GM18505 (cell line): ENCODE results near the gene FERMT1.
A peak's percentile ranks its signal among the peaks of the same experiment; 100 is the strongest.
"Not testable (repeated sequence)": the region's sequence is repeated elsewhere in the genome, so short reads cannot be mapped to it uniquely, and the experiment has no call there.

Source experiments
- ATAC-seq: cut with Tn5 transposase; IDR thresholded peaks from one replicate; pipeline ENCODE4 v1.9.1; 2021; ENCODE audit not compliant: unreplicated experiment
- POLR2A ChIP-seq: IDR thresholded peaks from 4 replicates; pipeline ENCODE4 v1.6.1; 2011; ENCODE audit warnings: borderline replicate concordance; ENCODE audit not compliant: insufficient read depth, insufficient read length; ENCODE audit errors: extremely low read depth

Gene FERMT1

DNA sequence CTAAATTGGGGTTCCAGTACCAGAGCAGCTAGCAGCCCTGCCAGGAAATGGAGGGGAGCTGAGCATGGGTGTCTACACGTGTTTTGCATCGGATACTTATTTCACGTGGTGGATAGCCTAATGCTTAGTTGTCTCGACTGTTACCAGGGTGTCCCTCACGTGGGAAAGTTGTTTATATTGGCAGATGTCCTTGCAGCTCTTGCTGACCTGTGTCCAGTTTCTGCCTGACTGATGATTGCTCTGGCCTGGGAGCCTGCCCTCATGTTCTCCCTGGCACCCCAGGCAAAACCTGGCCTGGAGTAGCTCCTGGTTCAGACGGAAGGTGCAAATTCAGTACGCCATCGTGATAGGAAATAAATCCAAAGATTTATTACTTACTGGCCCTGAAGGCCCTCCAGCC, 11.8 kb upstream of the FERMT1 start:
- no peak for TF ChIP-seq POLR2A
- ATAC-seq, result no peak

DNA sequence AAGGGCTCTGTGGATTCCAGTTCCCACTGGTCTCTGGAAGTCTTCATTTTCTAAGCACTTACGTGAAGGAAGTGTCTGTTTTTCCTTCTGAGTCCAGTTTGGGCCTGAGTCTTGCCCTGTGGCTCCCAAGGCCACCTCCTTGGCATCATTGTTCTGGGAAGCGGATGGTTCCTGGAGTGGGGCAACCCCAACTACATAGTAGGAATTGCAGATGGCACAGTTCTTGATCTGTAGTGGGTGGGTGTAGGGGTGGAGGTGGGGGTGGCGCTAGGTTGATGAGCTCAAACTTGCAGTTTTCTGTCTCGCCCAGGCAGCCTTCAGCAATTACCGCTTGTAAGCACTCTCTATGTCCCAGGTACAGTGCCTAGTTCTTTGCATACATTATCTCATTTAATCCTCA, 7.2 kb upstream of the FERMT1 start:
- TF ChIP-seq POLR2A, result no peak
- no peak for ATAC-seq

DNA sequence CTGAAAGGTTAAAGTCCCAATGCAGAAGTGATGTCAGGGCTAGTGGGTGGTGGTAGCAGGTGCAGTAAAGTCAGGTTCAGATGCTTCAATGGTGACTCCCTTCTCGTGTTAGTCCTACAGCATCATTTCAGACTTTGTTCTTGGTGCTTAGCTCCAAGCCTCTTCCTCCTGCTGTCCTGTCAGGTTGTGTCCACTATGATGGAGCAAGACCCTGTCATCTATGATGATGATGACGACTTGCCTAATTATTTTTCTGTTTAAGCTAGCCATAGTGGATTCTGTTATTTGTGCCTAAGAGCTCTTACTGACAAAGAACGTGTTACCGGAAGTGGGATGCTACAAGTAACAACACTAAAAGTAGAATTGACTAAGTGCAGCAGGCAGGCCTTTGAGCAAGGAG, 5.0 kb upstream of the FERMT1 start:
- no peak for TF ChIP-seq POLR2A
- ATAC-seq, result no peak

DNA sequence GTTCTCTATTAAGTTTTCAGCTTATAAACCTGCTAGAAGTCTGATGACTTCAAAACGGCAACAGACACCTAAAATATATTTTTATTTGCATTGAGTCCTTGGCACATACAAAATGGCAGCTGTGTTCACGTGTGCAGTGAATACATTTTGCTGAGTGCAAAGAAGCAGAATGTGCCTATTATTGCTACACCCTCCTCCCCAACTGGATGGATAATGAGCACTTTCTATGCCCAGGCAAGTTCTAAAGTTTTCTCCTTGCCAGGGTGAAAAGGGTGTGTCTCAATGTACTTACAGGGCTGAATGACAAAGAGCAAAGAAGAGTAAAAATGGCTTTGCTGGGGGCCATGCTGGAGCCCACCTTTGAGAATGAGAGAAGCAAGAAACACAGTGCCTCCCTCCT, 4.0 kb upstream of the FERMT1 start:
- no peak for TF ChIP-seq POLR2A
- no peak for ATAC-seq

DNA sequence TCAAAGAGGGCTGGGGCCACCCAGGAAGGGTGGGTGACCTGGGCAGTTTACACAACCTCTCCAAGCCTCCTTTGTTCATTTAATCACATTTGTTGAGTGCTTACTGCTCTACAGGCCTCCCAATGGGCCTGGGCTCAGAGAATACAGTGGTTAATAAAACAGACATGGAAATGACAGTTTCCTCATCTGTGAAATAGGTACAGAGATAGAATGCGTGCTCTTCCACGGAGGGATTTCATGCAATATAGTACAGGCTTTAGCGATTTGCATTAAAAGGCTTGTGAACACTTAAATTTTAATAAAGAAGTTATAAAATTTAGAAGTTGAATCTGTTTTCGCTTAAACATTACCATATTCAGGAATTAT, 802 bp upstream of the FERMT1 start:
- no peak for ATAC-seq
- no peak for TF ChIP-seq POLR2A

DNA sequence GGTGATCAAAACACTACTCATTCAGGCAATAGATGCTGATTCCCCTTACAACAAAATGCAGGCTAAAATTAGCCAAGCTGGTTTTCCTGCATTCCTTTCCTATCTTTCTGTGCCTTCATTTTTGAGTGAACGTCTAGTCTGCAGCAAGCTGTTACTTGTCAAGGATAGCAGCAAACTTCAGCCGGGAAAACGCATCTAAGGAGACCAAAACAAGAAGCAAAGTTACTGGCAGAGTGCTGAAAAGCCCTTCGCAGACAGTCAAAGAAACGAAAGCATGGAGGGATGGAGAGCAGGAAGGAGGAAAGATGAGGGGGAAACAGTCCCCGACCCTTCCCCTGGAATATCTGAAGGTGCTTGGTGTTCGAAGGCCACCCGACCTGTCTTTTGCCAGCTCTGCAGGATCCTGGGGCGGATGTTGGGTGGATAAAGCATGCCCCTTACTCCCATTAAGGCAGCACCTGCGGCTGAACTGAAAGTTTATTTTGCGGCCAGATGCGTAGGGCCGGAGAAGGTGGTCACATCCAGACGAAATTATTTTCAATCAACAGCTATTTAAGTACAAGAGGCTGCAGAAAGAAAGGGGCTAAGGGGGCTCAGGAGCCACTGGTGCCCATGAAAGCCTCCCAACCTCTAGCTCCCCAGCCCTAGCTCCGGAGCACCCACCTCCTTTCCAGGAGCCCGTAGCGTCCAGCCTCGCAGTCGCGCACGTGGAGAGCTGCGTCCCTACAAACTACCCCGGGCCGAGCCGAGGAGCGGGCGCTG, 538 bp downstream of the FERMT1 start:
- peak; percentile 39 for ATAC-seq
- no peak for TF ChIP-seq POLR2A

DNA sequence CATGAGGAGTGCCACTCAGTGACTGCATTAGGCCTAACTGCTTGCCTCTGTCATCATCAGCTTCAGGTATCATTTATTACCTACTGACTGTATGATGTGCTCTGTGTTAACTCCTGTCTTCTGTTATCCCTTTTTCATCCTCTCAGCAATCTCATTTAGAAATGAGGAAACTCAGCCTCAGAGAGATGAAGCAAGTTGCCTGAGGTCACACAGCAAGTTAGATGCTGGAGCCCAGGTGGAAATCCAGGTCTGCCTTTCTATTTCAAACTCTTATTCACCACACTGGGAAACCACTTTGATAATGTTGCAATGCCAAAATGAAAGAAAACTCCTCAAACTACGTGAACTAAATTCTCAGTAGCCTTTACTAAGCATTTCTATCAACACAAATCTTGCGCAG, 1.3 kb downstream of the FERMT1 start:
- TF ChIP-seq POLR2A, result no peak

DNA sequence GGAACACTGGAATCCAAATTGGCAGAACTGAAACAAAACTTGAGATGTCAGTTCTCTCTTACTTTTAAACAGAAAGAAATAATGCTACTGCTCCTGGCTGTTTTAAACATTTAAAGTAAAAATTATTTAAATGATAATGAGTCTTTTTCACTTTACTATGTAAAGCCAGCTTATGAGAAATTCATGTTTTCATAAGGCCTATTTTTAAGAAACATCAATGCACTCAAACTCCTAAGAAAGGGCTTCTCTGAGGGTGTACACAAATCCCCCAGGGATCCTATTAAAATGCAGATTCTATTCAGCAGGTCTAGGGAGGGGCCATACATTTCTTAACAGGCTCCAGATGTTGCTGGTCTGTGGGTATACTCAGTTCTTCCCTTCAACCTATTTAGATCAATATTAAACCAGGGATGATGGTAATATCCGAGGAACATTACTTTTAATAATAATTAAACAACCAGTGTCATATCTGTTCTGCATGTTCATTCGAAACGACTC, 2.3 kb downstream of the FERMT1 start:
- ATAC-seq, result no peak
- TF ChIP-seq POLR2A, result no peak

More for the DNA sequence above, 1.3 kb downstream of the FERMT1 start:
- ATAC-seq, result no peak

DNA sequence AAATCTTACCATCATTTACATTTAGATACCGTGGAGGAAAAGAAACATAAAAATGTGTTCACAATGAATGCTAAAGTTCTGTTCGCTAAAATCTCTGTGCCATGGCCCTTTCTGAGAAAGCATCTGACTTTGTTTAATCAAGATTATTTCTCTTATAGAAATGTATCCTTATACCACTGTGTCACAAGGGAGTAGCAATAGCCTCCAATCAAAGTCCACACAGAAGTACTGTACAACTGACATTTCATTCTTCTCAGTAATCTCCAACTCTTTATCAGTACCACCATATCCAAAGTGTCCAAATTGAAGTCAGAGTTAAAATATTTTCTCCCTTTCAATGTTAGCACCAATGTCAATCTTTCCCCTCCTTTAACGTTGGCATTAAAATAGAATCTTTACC, 6.1 kb downstream of the FERMT1 start:
- no peak for TF ChIP-seq POLR2A
- ATAC-seq, result no peak

DNA sequence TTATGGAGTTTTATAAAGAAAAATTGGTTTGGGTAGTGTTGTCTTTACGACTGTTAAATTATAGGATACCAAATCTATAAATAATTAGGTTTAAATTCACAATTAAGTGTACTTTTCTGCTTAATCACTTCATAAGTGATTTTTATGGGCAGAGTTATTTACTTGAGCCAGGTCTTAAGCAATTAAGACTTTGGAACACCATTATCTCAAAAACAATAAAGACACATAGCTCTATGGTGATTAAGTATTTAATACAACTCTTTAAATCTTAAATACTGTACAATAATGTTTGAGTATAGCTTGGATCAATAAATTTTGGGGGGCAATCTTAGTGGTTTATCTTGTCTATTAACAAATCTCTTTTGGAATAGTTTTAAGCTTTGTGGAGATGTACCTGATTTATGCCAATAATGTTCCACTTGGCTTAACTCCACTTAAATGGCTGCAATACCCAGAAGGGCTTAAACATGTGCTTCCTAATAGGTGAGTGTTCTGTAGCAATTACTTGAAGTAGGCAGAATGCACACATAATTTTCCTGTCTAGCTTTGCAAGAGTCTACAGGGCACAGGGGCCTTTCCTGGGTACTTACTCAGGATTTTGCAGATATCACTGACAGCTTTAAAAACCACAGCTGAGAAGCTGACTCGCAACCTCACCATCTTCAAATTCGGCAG, 7.5 kb downstream of the FERMT1 start:
- TF ChIP-seq POLR2A, result no peak
- ATAC-seq, result no peak

DNA sequence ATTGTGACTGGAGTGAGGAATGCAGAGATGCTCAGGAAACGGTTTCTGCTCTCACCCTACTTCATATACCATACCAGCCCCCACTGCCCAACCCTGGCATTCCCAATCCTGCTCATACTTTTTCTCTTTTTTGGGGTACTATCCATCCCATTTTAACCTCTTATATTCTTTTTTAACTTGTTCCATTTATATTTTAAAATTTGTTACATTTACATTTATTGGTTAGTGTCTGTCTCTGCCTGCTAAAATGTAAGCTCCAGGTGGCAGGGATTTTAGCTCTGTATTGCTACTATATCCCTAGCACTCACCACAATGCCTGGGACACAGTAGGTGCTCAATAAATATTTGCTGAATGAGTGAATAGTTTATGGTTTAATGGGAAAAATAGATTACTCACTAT, 8.1 kb downstream of the FERMT1 start:
- ATAC-seq, result no peak
- no peak for TF ChIP-seq POLR2A

DNA sequence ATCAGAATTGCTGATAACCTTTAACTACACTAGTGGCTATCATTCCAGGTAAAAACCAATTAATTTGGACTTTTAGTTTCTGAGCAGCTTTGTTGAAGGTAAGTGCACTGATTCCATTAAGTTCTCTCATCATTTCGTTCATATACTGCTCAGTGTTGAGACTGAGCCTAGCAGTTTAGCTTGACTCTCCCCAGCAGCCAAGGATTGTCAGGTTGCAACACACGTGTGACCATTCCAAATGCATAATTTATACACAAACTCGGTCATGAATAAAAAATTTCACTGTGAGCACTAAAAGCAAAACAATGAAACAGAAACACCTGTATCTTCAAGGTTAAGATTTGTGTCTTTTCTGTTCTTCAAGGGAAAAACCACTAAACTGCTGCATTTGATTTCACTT, 8.9 kb downstream of the FERMT1 start:
- ATAC-seq, result no peak
- TF ChIP-seq POLR2A, result no peak

DNA sequence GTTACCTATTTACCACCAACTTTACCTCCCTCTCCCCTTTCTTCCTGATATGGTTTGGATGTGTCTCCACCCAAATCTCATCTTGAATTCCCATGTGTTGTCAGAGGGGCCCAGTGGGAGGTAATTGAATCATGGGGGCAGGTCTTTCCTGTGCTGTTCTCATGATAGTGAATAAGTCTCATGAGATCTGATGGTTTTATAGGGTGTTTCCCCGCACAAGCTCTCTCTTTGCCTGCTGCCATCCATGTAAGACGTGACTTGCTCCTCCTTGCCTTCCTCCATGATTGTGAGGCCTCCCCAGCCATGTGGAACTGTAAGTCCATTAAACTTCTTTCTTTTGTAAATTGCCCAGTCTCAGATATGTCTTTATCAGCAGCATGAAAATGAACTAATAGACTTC, 9.9 kb downstream of the FERMT1 start:
- ATAC-seq, result not testable (repeated sequence)

DNA sequence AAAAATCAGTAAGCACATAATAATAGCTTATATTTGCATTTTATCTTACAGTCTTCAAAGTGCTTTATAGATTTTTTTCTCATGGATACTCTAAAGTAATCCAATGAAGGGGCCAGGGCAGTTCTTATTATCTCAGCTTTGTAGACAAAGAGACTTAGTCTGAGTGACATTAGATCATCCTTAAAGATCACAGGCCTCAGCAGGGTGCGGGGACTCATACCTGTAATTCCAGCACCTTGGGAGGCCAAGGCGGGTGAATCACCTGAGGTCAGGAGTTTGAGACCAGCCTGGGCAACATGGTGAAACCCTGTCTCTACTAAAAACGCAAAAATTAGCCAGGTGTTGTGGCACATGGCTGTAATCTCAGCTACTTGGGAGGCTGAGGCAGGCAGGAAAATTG, 14.5 kb downstream of the FERMT1 start:
- TF ChIP-seq POLR2A, result no peak
- no peak for ATAC-seq

DNA sequence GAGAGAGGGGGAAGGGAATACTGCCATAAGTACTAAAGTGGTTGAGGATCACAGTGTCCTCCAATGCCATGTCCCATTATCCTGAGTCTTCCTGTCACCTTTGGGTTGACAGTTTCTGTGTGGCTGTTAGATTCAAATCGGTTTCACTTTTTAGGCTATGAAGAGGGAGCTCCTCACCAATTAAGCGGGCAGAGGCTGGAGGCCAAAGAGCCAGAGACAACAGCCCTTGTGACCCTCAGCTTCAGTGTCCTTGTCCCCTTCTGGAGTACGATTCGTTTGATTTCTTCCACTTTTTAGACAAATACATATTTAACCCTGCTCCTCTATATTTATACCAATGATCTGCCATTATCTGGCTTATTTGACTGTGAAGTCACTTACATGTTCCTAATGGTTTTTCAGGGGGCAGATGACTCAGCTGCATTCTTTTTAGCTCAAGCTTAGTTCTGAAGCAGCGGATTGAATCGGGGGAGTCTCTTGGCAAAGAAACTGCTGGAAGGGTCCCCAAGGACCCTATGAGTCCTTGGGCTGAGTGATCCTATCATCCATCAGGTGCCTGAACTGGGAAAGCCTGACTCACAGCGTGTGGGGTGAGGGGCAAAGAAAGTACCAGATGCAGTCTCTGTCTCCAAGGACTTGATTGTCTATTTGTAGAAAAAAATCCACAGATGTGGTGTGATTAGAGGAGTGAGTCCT, 18.2 kb downstream of the FERMT1 start:
- no peak for ATAC-seq
- TF ChIP-seq POLR2A, result no peak

DNA sequence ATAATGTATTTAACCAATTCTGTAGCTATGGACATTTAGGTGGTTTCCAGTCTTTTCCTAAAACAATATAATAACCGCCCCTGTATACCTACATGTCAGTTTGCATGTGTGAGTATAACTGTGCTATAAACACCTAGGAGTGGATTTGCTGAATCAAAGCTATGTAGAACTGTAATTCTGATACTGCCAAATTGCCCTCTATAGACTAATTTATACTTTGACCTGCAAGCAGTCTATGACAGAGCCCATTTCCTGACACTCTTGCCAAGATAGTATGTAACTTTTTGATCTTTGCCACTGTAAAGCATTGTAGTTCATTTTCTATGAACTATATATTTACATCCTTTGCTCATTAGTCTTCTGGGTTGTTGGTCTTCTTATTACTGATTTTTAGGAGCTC, 19.5 kb downstream of the FERMT1 start:
- ATAC-seq, result no peak
- no peak for TF ChIP-seq POLR2A
